ENCODE data around the gene CEP55. TPM values are rescaled to one million over a fixed set of nuclear protein-coding genes. Genes with fewer than 3 reads are reported as not detected.
A peak's percentile ranks its signal among the peaks of the same experiment; 100 is the strongest.

The CEP55 gene
- total RNA-seq, 4 donors from 2014 or later, result 1.1 to 13.1 (median 4.3) TPM; not detected in 1

- WGBS, 2 donors (ENCODE audit: low coverage in 1 of 2), result 30% methylated on average over 2 of the region's 2 CpGs; no CpG with 5 or more reads in 1 of the 2 donors
- no peak for DNase-seq
- no peaks in the 10 kb centered on the region for H3K9me3 ChIP-seq
- H3K4me1 ChIP-seq, result peaks cover 46 to 84% (median 58%) of the 10 kb centered on the region in 4 donors
- no peak overlapping the region for H3K4me3 ChIP-seq
- H3K27ac ChIP-seq, result peak overlapping the region; percentile 86 to 97 (median 94)
- no peak for TF ChIP-seq POLR2A (IDR thresholded peaks at IDR 0.05)
- TF ChIP-seq EP300 (IDR thresholded peaks at IDR 0.05; ENCODE audit: low read depth), result no peak
- TF ChIP-seq POLR2AphosphoS5 (IDR thresholded peaks at IDR 0.05), result no peak
- TF ChIP-seq CTCF (IDR thresholded peaks at IDR 0.05), result no peak
- in situ Hi-C loops (cut with MboI; ENCODE audit: low pct_ligation_motif_present in 1 of 4, low pct_unique_long_range_greater_than_20kb in 1 of 4, low sequenced_read_pairs in 3 of 4) (no loop called here), intact Hi-C loops (cut with DNase I; ENCODE audit: low total_unique reads) (no loop called here)
- H3K36me3 ChIP-seq, result no peaks in the 10 kb centered on the region
- no peaks in the 10 kb centered on the region for H3K27me3 ChIP-seq
These were observed 34.0 kb upstream of the CEP55 start for GRCh38 chr10:93462371-93462770.

- no peak for DNase-seq
- intact Hi-C loops (cut with DNase I; ENCODE audit: low total_unique reads) (no loop called here), in situ Hi-C loops (cut with MboI; ENCODE audit: low pct_ligation_motif_present in 1 of 4, low pct_unique_long_range_greater_than_20kb in 1 of 4, low sequenced_read_pairs in 3 of 4) (no loop called here)
- Histone ChIP-seq H3K9me3 (no peaks in the 10 kb centered on the region), H3K27me3 (no peaks in the 10 kb centered on the region), H3K36me3 (no peaks in the 10 kb centered on the region), H3K27ac (peak overlapping the region; percentile 86 to 97 (median 94)), H3K4me1 (peaks cover 45 to 83% (median 56%) of the 10 kb centered on the region in 4 donors), H3K4me3 (no peak overlapping the region)
- WGBS, 2 donors (ENCODE audit: low coverage in 1 of 2), result 54 to 67% methylated on average over 7 to 9 of the region's 9 CpGs
- TF ChIP-seq CTCF (IDR thresholded peaks at IDR 0.05) (no peak), POLR2AphosphoS5 (IDR thresholded peaks at IDR 0.05) (peak in 2 of 3 donors; percentile 11 to 25), EP300 (IDR thresholded peaks at IDR 0.05; ENCODE audit: low read depth) (peak; percentile 42)
These were observed 33.5 kb upstream of the CEP55 start for GRCh38 chr10:93462881-93463280.

- TF ChIP-seq POLR2AphosphoS5 (IDR thresholded peaks at IDR 0.05) (peak in 2 of 3 donors; percentile 12 to 36), EP300 (IDR thresholded peaks at IDR 0.05; ENCODE audit: low read depth) (no peak)
- Histone ChIP-seq H3K27ac (peak overlapping the region; percentile 86 to 97 (median 94)), H3K27me3 (no peaks in the 10 kb centered on the region), H3K4me1 (peaks cover 39 to 82% (median 51%) of the 10 kb centered on the region in 4 donors), H3K36me3 (no peaks in the 10 kb centered on the region), H3K9me3 (no peaks in the 10 kb centered on the region), H3K4me3 (no peak overlapping the region)
- in situ Hi-C loops (cut with MboI; ENCODE audit: low pct_ligation_motif_present in 1 of 4, low pct_unique_long_range_greater_than_20kb in 1 of 4, low sequenced_read_pairs in 3 of 4) (no loop called here), intact Hi-C loops (cut with DNase I; ENCODE audit: low total_unique reads) (no loop called here)
- WGBS, 2 donors (ENCODE audit: low coverage in 1 of 2), result 49 to 55% methylated on average over 3 to 6 of the region's 6 CpGs
- peak; percentile 37 for DNase-seq
These were observed 32.5 kb upstream of the CEP55 start for GRCh38 chr10:93463723-93464476.

- Histone ChIP-seq H3K4me3 (no peak overlapping the region), H3K27ac (peak overlapping the region; percentile 86 to 97 (median 94)), H3K4me1 (peaks cover 35 to 78% (median 46%) of the 10 kb centered on the region in 4 donors), H3K9me3 (no peaks in the 10 kb centered on the region), H3K27me3 (no peaks in the 10 kb centered on the region), H3K36me3 (no peaks in the 10 kb centered on the region)
- intact Hi-C loops (cut with DNase I; ENCODE audit: low total_unique reads) (no loop called here), in situ Hi-C loops (cut with MboI; ENCODE audit: low pct_ligation_motif_present in 1 of 4, low pct_unique_long_range_greater_than_20kb in 1 of 4, low sequenced_read_pairs in 3 of 4) (no loop called here)
- no peak for DNase-seq
- 87 to 88% methylated on average over 3 to 5 of the region's 5 CpGs for WGBS, 2 donors (ENCODE audit: low coverage in 1 of 2)
- TF ChIP-seq CTCF (IDR thresholded peaks at IDR 0.05), result no peak
- no peak for TF ChIP-seq POLR2A (IDR thresholded peaks at IDR 0.05)
- TF ChIP-seq EP300 (IDR thresholded peaks at IDR 0.05; ENCODE audit: low read depth), result no peak
- TF ChIP-seq POLR2AphosphoS5 (IDR thresholded peaks at IDR 0.05), result no peak
These were observed 31.5 kb upstream of the CEP55 start for GRCh38 chr10:93464776-93465388.

Measured in transverse colon (tissue), 4 donors.